Activated naive CD4-positive, alpha-beta T cell treated with Interleukin-2 at 50 U/mL for 16 hours (primary cell): ENCODE results near the gene FAM200C.

Experiments
- DNase-seq: peaks from one replicate; pipeline ENCODE4 v3.0.0-alpha.2; 2020

FAM200C gene

GRCh38 chr5:160363660-160364395, 36.0 kb downstream of the FAM200C start:
- DNase-seq = no peak

DNA sequence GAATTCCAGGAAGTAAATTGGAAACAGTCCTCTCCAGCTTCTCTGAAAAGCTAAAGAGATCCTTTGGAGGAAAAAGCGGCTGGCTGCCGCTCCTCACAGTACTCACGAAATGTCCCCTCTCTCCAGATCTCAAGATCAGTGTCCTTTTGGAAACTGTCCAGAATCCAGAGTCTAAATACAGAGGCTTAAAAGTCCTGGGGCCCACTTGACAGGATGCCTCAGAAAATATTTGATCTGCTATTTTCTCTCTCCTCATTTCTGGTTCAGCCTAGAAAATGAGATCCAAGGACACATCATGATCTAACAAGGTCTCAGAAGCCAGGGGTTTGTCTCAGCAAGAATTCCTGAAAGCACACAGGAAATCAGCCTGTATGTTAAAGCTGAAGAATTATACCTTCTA, 36.6 kb downstream of the FAM200C start:
- DNase-seq = no peak

DNA sequence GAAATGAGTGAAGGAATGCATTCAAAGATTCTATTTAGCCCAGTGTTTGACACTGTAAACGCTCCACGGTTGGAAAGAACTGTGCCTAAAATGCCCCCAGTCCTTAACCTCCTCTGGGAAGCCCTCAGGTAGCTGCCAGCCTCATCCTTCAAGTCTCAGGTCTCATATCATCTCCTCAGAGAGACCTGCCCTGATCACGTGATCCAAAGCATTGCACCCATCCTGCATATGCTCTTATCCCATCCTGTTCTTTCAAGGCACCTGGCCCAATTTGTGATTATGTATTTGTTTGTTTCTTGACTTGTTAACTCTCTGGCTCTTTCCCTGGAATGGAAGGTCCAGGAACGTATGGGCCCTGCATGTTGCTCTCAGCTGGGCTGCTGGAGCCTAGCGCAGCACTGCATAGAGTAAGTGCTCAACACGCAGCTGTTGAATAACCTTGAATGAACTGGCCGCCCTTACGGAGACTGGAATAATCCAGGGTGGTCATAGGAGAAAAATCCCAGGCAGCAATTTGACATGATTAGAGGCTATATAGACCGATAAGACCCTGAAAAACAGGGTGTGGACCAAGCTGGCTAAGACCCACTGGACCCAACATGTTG, 38.1 kb downstream of the FAM200C start:
- DNase-seq = no peak

GRCh38 chr5:160360310-160360709, 39.5 kb downstream of the FAM200C start:
- no peak for DNase-seq

DNA sequence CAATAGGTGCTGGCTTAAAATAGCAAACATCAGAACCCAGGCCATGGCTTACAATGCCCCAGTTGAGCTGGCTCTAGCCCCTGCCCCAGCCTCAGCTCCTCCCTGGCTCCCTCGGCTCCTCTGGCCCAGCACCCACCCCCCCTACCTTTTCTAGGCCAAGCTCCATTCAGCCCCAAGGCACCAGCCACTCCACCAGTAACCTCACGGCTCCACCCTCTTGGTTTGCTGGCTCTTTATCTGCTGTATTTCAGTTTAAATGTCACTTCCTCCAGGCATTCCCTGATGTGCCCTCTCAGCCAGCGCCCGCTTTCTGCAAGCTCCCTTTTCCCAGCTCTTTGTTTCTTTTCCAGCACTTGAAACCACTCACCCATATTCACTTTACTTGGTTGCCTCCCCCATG, 40.0 kb downstream of the FAM200C start:
- DNase-seq = no peak

- no peak for DNase-seq
These were observed 40.6 kb downstream of the FAM200C start for GRCh38 chr5:160359242-160359641.

- no peak for DNase-seq
These were observed 41.9 kb downstream of the FAM200C start for GRCh38 chr5:160357861-160358411.

- no peak for DNase-seq
These were observed 42.5 kb downstream of the FAM200C start for GRCh38 chr5:160357394-160357793.

- no peak for DNase-seq
These were observed 43.1 kb downstream of the FAM200C start for GRCh38 chr5:160356550-160357347.

- no peak for DNase-seq
These were observed 45.2 kb downstream of the FAM200C start for GRCh38 chr5:160354666-160355065.

- DNase-seq = no peak
These were observed 46.5 kb downstream of the FAM200C start for GRCh38 chr5:160353379-160353778.

DNA sequence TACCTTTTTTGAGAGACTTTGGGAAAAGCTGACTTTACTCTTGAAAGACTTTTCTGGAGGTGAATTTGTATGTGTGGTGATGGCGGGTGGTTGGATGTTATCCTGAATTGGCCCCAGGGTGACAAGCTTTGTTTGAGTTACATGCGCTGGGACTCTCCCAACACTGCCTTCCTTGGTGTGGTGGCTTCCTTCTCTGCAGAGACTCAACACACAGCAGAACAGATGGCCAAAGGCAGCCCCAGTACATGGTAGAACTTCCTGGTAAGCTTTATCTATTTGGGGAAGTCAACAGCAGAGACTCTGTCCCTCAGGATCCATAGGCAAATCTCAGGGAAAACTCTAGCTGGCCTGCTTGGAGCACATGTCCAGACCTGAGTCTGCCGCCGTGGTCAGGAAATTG, 47.5 kb downstream of the FAM200C start:
- no peak for DNase-seq

- DNase-seq = no peak
These were observed 49.9 kb downstream of the FAM200C start for GRCh38 chr5:160349935-160350303.

DNA sequence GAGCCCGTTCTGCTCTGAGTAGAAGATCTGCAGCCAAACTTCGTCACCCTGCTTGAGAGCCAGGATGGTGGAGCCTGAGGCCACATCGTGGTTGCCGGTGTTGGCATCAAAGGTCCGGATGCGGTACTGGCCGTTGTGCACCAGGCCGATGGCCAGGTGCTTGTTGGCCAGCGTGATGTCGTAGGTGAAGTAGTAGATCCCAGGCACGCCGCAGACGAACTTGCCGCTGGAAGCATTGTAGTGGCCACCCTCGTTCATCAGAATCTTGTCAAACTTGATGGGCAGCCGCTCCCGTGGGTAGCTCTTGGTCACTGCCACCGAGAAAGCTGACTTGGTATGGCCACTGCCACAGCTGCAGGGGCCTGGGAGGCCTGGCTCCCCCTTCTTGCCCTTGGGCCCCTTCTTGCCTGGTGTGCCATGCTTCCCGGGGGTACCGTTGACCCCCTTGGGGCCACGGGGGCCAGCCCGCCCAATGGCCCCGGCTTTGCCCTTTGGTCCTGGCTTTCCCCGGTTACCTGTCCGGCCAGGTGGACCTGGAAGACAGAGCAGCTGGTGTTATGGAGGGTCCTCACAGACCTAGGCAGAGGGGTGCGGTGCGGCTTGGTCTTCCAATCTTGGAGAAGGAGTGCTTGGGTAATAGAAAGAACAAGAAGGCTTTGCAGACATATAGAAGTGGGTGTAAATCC, 50.5 kb downstream of the FAM200C start:
- DNase-seq = no peak

DNA sequence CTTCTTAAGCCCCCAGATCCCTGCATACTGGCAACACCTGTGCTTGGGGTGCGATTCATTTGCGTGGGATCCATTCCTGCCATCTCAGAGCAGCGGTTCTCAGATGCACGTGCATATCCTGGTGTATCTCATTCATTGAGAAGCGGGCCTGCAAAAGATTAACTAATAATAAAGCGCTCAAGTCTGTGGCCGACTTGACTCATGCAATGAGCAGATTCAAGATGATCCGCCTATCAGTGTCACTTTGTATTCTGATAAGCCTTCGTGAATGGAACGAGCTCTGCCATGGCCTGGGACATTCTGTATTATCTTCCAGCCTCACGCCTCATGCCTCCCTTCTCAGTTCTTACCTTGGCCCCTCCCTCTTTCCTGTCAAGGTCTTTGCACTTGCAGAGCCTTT, 51.8 kb downstream of the FAM200C start:
- DNase-seq = no peak

- DNase-seq = no peak
These were observed 52.4 kb downstream of the FAM200C start for GRCh38 chr5:160347448-160347847.
